ENCODE measurements around the gene C4A.
"Not testable (repeated sequence)": the region's sequence is repeated elsewhere in the genome, so short reads cannot be mapped to it uniquely, and the experiment has no call there.

C4A gene

GRCh38 chr6:31961616-31962015 lies 20.2 kb upstream of the C4A start:
- DNase-seq = no peak

DNA sequence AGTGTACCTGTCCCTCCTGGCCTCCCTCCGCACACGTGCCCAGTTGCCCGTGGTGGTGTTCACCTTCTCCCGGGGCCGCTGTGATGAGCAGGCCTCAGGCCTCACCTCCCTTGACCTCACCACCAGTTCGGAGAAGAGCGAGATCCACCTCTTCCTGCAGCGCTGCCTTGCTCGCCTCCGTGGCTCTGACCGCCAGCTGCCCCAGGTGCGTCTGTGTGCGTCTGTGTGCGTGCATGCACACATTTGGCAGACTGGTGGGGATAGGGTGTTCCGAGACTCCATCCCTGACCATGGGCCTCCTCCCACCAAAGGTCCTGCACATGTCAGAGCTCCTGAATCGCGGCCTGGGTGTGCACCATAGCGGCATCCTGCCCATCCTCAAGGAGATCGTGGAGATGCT lies 17.9 kb upstream of the C4A start:
- DNase-seq = no peak

DNA sequence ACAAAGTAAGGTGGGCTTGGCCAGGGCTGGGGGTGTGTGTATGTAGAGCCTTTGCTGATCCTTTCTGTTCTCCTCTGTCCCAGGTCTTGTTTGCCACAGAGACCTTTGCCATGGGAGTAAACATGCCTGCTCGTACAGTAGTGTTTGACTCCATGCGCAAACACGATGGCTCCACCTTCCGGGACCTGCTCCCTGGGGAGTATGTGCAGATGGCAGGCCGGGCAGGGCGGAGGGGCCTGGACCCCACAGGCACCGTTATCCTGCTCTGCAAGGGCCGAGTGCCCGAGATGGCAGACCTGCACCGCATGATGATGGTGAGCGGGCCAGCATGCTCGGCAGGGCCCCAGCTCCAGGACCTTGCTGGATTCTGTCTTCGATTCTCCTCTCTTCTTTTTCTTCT lies 16.2 kb upstream of the C4A start:
- DNase-seq = no peak

DNA sequence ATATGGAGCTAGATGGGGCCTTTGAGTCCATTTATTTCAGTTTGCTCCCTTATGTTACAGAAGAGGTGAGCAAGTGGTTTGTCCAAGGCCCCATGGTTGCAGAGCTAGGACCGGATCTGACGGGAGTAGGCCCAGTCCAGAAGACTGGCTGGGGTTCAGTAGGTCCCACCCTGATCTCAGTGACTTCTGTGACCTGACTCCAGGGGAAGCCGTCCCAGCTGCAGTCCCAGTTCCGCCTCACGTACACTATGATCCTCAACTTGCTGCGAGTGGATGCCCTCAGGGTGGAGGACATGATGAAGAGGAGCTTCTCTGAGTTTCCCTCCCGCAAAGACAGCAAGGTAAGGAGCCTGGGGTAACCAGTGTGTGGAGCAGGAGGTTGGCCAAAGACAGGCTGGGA lies 15.4 kb upstream of the C4A start:
- DNase-seq = no peak

DNA sequence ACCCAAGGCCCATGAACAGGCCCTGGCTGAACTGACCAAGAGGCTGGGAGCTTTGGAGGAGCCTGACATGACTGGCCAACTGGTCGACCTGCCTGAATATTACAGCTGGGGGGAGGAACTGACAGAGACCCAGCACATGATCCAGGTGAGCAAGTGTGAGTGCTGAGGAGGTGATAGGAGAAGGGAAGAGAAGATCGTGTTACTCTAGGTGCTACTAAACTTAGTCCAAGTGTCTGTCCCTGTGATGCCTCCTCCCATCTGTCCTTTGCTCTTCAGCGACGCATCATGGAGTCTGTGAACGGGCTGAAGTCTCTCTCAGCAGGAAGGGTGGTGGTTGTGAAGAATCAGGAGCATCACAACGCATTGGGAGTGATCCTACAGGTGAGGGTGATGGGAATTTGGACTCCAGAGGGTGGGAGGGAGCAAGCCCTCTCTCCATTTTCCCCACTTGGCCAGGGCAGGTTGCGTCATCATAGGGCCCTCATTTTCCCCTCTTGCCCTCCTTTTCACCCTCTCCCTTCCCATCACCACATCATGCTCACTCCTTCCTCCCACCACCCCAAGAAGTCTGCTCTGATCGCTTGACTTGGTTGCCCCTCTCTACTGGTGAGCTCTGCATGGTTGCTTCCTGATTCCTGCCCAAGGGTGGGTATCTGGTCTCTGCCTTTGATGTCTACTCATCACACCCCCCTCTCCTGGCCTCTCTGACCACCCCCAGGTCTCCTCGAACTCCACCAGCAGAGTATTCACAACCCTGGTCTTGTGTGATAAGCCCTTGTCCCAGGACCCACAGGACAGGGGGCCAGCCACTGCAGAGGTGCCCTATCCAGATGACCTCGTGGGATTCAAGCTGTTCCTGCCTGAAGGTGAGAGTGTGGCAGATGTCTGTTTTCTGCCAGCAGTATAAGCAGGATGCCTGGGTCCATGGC lies 14.6 kb upstream of the C4A start:
- DNase-seq = no peak

DNA sequence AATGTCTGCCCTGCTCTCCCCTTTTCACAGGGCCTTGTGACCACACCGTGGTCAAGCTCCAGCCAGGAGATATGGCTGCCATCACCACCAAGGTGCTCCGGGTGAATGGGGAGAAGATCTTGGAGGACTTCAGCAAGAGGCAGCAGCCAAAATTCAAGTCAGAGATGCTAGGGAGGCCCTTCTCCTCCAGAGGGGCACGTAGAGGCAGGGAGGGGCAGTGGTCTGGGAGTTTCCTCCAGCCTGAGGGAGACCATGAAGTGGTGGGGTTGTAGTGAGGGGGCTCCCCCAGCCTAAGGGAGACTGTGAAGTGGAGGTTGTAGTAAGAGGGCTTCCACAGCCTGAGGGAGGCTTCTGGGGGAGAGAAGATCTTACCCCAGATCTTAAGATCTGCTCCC lies 13.9 kb upstream of the C4A start:
- no peak for DNase-seq

DNA sequence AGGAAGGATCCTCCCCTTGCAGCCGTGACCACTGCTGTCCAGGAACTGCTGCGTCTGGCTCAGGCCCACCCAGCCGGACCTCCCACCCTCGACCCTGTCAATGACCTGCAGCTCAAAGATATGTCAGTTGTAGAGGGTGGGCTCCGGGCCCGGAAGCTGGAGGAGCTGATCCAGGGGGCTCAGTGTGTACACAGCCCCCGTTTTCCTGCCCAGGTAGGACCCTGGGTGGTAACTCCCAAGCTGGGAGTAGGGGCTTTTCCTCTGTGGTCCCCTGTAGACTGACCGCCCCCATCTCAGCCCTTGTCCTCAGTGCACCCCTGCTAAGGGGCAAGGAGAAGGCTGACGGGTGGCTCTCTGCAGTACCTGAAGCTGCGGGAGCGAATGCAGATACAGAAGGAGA lies 13.5 kb upstream of the C4A start:
- DNase-seq = no peak

DNA sequence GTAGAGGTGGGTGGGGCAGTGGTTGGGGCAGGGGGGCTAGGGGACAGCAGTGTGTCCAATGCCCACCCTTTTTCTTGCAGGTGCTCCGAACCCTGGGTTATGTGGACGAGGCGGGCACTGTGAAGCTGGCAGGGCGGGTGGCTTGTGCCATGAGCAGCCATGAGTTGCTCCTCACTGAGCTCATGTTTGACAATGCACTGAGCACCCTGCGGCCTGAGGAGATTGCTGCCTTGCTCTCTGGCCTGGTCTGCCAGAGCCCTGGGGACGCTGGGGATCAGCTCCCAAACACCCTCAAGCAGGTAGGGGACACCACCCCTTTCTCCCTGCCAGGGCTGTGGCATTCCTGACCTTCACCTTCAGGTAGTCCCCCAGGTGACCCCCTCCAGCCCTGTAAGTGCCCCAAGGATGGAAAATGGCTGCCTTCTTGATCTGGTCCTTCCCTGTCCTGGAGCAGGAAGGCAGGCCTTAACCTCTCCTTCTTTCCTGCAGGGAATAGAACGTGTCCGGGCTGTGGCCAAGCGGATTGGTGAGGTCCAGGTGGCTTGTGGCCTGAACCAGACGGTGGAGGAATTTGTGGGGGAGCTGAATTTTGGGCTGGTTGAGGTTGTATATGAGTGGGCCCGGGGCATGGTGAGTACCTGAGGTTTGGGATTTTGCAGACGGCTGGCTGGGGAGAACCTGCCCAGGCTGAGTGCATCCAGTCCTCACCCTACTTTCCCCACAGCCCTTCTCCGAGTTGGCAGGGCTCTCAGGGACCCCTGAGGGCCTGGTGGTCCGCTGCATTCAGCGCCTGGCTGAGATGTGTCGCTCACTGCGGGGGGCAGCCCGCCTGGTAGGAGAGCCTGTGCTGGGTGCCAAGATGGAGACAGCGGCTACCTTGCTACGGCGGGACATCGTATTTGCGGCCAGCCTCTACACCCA lies 12.8 kb upstream of the C4A start:
- no peak for DNase-seq

DNA sequence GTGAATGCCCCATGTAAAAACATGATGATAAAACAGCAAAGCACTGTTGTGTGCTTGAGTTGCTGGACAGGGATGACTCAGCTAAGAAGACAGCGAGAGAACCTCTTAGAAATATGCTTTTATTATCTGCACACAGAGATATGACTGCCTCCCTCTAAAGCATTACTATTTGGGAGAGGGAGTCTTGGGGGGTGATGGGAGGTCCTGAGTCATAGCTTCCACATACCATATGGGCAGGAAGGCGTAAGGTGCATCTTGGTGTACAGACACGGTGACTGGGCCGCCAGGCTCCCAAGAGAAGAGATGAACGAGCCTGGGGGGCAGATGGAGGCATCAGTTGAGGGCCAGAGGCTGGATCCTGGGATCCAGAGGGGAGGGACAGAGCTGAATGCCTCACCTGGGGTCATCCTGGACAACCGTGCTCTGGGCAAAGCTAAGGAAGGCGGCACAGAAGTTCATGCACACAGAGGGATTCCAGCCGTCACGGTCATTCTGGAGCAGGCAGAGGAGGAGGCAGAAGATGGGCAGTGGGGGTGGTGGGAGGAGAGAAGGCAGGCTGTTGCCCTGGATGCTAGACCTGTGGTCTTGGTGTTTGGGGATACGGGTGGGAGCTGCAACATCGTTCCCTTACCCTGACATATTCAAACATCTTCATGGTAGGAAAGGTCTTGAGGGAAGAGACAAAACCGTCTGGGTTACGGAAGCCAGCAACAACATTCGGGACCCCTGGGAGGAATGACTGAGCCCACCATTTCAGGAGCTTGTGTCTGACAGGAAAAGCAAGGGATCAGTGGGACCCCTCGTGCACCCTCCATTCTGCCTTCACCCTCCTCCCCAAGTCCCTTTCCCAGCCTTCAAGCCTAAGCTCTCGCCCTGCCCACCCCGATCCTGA lies 11.9 kb upstream of the C4A start:
- DNase-seq = no peak

DNA sequence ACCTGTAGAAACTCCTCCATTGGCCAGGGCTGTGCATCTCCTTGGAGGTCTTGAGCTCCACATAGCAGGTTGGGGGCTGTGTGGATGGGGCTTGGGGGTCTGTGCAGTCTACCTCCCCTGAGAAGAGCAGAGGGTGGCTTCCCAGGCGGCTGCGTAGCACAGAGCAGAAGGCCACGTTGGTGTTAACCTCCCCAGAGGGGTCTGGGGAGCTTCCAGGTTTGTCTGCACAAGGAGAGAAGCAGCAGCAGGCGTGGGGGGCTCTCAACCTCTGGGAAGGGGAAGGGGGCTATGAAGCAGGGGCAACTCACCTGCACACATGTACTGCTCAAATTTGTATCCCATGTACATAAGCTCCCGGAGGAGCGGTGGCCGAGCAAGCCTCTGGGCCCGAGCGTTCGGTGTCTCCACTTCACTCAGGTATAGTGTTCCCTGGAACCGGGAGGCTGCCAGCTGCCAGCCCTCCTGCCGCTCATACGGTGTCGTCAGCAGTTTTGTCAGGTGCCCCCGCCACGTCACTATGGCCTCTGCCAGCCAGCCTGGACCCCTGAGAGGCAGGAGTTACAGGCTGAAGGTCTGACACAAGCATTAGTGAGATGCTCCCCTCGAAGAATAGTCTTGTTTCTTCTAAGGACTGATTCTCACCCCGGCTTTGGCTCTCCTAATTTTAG lies 11.1 kb upstream of the C4A start:
- no peak for DNase-seq

GRCh38 chr6:31971279-31971992 lies 10.4 kb upstream of the C4A start:
- DNase-seq = no peak

- DNase-seq = peak; percentile 93 to 94 (median 94)
Observed at GRCh38 chr6:31971993-31972708, 9.7 kb upstream of the C4A start, which contains the start of gene DXO. Gene DXO (minus strand): TSS chr6:31972138. CDS start chr6:31971675, 463 bp downstream.

- DNase-seq = no peak
Observed at GRCh38 chr6:31972709-31973350, 9.0 kb upstream of the C4A start.

- DNase-seq = not testable (repeated sequence)
Observed at GRCh38 chr6:31976065-31976464, 5.8 kb upstream of the C4A start.

DNA sequence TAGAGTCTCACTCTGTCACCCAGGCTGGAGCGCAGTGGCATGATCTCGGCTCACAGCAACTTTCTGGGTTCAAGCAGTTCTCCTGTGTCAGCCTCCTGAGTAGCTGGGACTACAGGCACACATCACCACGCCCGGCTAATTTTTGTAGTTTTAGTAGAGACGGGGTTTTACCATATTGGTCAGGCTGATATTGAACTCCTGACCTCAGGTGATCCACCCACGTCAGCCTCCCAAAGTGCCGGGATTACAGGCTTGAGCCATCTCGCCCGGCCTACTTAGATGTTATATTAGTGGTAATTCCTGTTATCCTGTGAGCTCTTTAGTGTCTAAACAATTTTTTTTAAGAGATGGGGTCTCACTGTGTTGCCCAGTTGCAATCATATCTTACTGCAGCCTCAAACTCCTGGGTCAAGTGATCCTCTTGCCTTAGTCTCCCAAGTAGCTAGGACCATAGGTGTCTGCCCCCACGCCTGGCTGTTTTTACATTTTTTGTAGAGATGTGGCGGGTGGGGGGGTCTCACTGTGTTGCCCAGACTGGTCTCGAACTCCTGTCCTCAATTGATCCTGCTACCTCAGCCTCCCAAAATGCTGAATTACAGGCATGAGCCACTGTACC lies 3.9 kb upstream of the C4A start:
- DNase-seq = no peak

DNA sequence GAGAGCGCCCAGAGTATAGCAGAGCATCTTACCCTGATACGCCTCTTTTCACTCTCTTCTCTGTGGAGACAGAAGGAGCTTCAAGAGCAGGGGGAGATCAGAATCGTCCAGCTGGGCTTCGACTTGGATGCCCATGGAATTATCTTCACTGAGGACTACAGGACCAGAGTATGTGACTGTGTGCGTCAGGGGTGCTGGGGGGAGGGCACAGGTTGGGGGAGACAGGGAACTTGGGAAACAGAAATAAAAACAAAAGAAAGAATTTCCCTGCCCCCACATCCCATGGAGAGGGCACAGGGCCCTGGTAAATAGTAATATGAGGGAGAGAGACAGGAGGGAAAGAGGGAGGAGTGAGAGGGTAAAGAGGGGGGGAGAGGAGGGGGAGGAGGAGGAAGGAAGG lies 3.0 kb upstream of the C4A start:
- no peak for DNase-seq

DNA sequence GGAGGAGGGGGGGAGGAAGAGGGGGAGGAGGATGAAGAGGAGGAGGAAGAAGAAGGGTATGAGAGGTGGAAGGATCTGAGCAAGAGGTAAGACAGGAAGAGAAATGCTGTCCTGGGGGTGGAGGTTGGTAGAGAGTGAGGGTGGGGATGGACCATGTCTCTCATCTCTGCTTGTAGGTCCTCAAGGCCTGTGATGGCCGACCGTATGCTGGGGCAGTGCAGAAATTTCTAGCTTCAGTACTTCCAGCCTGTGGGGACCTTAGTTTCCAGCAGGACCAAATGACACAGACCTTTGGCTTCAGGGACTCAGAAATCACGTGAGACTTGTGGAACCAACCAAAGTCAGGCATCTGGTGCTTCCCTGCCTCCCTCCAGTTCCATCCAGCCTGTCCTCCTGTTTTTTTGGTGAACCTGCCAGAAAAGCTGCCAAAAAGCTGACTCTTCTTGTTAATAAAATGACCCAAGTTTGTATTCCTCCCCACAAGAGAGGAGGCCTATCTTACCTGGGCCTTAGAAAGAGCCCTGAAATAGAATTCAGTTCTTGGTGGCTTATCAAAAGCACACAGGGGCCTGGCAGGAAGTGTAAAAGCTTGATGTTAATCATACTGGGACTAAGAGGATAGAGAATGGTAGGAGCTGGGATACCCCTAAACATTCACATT lies 2.5 kb upstream of the C4A start:
- DNase-seq = no peak

- not testable (repeated sequence) for DNase-seq
Observed at GRCh38 chr6:31980195-31980876, 1.5 kb upstream of the C4A start.

DNA sequence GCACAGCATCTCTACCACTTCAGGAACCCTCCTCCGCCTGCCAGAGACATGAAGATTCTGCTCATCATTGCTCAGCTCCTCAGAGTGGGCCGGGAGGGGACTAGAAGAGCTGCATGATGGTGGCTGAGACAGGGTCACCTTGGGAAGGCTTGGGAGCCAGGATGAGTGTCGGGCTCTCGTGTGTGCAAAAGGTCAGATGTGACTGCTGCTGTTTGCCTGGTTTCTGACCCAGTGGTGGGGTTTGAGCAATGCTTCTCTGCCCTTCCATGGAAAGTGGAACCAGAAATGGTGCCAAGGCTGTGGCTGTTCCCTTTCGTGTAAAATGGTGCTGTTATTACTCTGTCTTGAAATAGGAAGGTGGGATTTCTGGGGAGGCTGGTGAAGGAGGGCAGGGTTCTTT lies 859 bp upstream of the C4A start:
- not testable (repeated sequence) for DNase-seq
